Thyroid gland (tissue), 4 donors: ENCODE data around the gene HOXA7.

ENCODE experiments used
- CTCF ChIP-seq, 6 experiments: fragments of 200-600 bp in 3 of 6; fragments of 450-650 bp in 3 of 6; sonication (generic) in 3 of 6; IDR thresholded peaks; one replicate each; pipeline ENCODE4 v1.5.1; 2016 to 2019; ENCODE audit warnings: antibody characterized with exemption in 6 of 6, mild to moderate bottlenecking in 2 of 6, inconsistent platforms in 1 of 6, moderate library complexity in 1 of 6
- POLR2A ChIP-seq, 2 donors: fragments of 450-650 bp; IDR thresholded peaks; one replicate each; pipeline ENCODE4 v1.6.1; 2017; ENCODE audit warnings: antibody characterized with exemption in 2 of 2, mild to moderate bottlenecking in 2 of 2, moderate library complexity in 1 of 2

DNA sequence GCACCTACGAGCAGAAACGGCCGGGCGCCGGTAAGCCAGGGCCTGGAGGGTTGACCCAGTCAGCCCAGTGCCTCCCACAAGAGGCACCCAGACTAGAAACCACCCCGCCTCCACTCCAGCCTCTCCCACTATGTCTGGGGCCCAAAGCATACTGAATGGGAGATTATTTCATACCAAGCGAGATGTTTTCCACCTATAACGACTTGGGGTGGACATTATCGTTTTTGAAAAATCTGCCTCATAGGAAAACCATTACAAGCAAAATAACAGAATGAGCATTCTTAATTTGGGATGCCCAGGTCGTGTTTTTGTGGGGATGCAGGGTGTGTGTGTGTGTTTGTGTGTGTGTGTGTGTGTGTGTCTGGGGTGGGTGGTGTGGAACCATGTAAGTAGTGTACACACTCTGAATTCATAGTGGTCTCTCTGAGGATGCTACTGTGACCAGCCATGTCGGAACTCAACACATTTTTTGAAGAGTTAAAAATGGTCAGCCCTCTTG, 10.5 kb downstream of the HOXA7 start:
- TF ChIP-seq POLR2A (IDR thresholded peaks at IDR 0.05), result no peak
- no peak for TF ChIP-seq CTCF (IDR thresholded peaks at IDR 0.05)
